DND-41 (cell line): ENCODE data around the gene NAT10.

Experiments
- ATAC-seq: fragments of 200-7000 bp; cut with Tn5 transposase; 3 replicates; pipeline ENCODE4 v1.9.1; 2021; ENCODE audit warnings: low read depth; ENCODE audit not compliant: insufficient read depth
- DNase-seq: peaks from one replicate; pipeline ENCODE4 v3.0.0-alpha.2; 2020
- H2AFZ ChIP-seq: 2 replicates; pipeline ENCODE4 v1.6.0; 2012; ENCODE audit warnings: low read depth, low read length
- H3K27ac ChIP-seq: 2 replicates; pipeline ENCODE4 v1.5.1; 2012; ENCODE audit warnings: low read length, inconsistent platforms
- H3K27me3 ChIP-seq: fragments of 200-600 bp; sonication (generic); 2 replicates; pipeline ENCODE4 v1.6.0; 2012; ENCODE audit warnings: low read length, mild to moderate bottlenecking, inconsistent platforms; ENCODE audit not compliant: insufficient read depth, poor library complexity
- H3K36me3 ChIP-seq: 2 replicates; pipeline ENCODE4 v1.5.1; 2012; ENCODE audit warnings: low read length, inconsistent platforms; ENCODE audit not compliant: insufficient read depth
- H3K4me1 ChIP-seq: 2 replicates; pipeline ENCODE4 v1.5.1; 2012; ENCODE audit warnings: mild to moderate bottlenecking, low read length; ENCODE audit not compliant: insufficient read depth
- H3K4me2 ChIP-seq: 2 replicates; pipeline ENCODE4 v1.6.0; 2012; ENCODE audit warnings: mild to moderate bottlenecking, moderate library complexity, low read length, inconsistent platforms; ENCODE audit not compliant: insufficient read depth
- H3K4me3 ChIP-seq, 2 experiments: fragments of 200-600 bp in 1 of 2; shearing (Covaris generic) in 1 of 2; 2 replicates each; pipeline ENCODE4 v1.5.1; 2012 to 2016; ENCODE audit warnings: inconsistent platforms in 2 of 2, low read length in 2 of 2, mild to moderate bottlenecking in 2 of 2, low read depth in 1 of 2, moderate library complexity in 1 of 2
- H3K79me2 ChIP-seq: 2 replicates; pipeline ENCODE4 v1.6.0; 2012; ENCODE audit warnings: low read length, inconsistent platforms; ENCODE audit not compliant: insufficient read depth
- H3K9ac ChIP-seq: 2 replicates; pipeline ENCODE4 v1.6.0; 2012; ENCODE audit warnings: low read depth, mild to moderate bottlenecking, inconsistent platforms, low read length, moderate library complexity
- H3K9me3 ChIP-seq: 2 replicates; pipeline ENCODE4 v1.5.1; 2012; ENCODE audit warnings: low read length, moderate library complexity, mild to moderate bottlenecking, inconsistent platforms; ENCODE audit not compliant: insufficient read depth, severe bottlenecking
- H4K20me1 ChIP-seq: 2 replicates; pipeline ENCODE4 v1.6.0; 2012; ENCODE audit warnings: low read length; ENCODE audit not compliant: insufficient read depth
- CTCF ChIP-seq: IDR thresholded peaks from 2 replicates; pipeline ENCODE4 v1.5.1; 2012; ENCODE audit warnings: borderline replicate concordance, low read length, moderate library complexity, mild to moderate bottlenecking; ENCODE audit not compliant: poor library complexity, severe bottlenecking; ENCODE audit errors: extremely low read depth
- EZH2 ChIP-seq: IDR thresholded peaks from 3 replicates; pipeline ENCODE4 v1.6.1; 2012; ENCODE audit warnings: borderline replicate concordance, low read depth, mild to moderate bottlenecking, moderate library complexity, low read length, inconsistent platforms; ENCODE audit not compliant: severe bottlenecking

NAT10 gene

GRCh38 chr11:34132261-34132965 lies 27.0 kb downstream of the NAT10 start:
- no peak overlapping the region for H3K4me3 ChIP-seq
- H3K27ac ChIP-seq: no peak overlapping the region
- H3K36me3 ChIP-seq: peaks cover 90% of the 10 kb centered on the region
- H3K27me3 ChIP-seq: no peaks in the 10 kb centered on the region
- DNase-seq: no peak
- H3K9me3 ChIP-seq: no peaks in the 10 kb centered on the region
- H4K20me1 ChIP-seq: peaks cover 6% of the 10 kb centered on the region
- no peak overlapping the region for H3K4me2 ChIP-seq
- H3K4me1 ChIP-seq: no peaks in the 10 kb centered on the region
- H3K9ac ChIP-seq: no peak overlapping the region
- no peak for ATAC-seq
- TF ChIP-seq EZH2 (no peak), CTCF (no peak)
- no peaks in the 10 kb centered on the region for H3K79me2 ChIP-seq
- no peak overlapping the region for H2AFZ ChIP-seq

GRCh38 chr11:34134765-34135164 lies 29.3 kb downstream of the NAT10 start:
- Histone ChIP-seq H3K9me3 (no peaks in the 10 kb centered on the region), H3K27ac (no peak overlapping the region), H3K79me2 (no peaks in the 10 kb centered on the region), H2AFZ (no peak overlapping the region), H3K4me3 (no peak overlapping the region), H3K4me2 (no peak overlapping the region), H3K4me1 (no peaks in the 10 kb centered on the region), H4K20me1 (peaks cover 6% of the 10 kb centered on the region), H3K27me3 (no peaks in the 10 kb centered on the region), H3K9ac (no peak overlapping the region), H3K36me3 (peaks cover 95% of the 10 kb centered on the region)
- ATAC-seq (no peak), DNase-seq (no peak)
- no peak for TF ChIP-seq EZH2
- no peak for TF ChIP-seq CTCF

- Histone ChIP-seq H3K9me3 (no peaks in the 10 kb centered on the region), H3K36me3 (peaks cover 94% of the 10 kb centered on the region), H3K4me1 (no peaks in the 10 kb centered on the region), H2AFZ (no peak overlapping the region), H3K9ac (no peak overlapping the region), H4K20me1 (peaks cover 6% of the 10 kb centered on the region), H3K4me2 (no peak overlapping the region), H3K27me3 (no peaks in the 10 kb centered on the region), H3K4me3 (no peak overlapping the region), H3K27ac (no peak overlapping the region), H3K79me2 (no peaks in the 10 kb centered on the region)
- TF ChIP-seq EZH2: no peak
- no peak for TF ChIP-seq CTCF
- no peak for ATAC-seq
- DNase-seq: no peak
Measured at GRCh38 chr11:34135439-34135838, 30.0 kb downstream of the NAT10 start.

- no peak overlapping the region for H3K4me2 ChIP-seq
- peaks cover 94% of the 10 kb centered on the region for H3K36me3 ChIP-seq
- DNase-seq: no peak
- H3K9ac ChIP-seq: no peak overlapping the region
- no peaks in the 10 kb centered on the region for H3K79me2 ChIP-seq
- H2AFZ ChIP-seq: no peak overlapping the region
- H3K4me3 ChIP-seq: no peak overlapping the region
- ATAC-seq: no peak
- no peaks in the 10 kb centered on the region for H3K27me3 ChIP-seq
- no peaks in the 10 kb centered on the region for H3K9me3 ChIP-seq
- TF ChIP-seq CTCF: no peak
- TF ChIP-seq EZH2: no peak
- no peak overlapping the region for H3K27ac ChIP-seq
- H3K4me1 ChIP-seq: no peaks in the 10 kb centered on the region
- peaks cover 6% of the 10 kb centered on the region for H4K20me1 ChIP-seq
Measured at GRCh38 chr11:34136420-34136819, 31.0 kb downstream of the NAT10 start.
